ENCODE results near the gene SLC25A34. TPM values are rescaled to one million over a fixed set of nuclear protein-coding genes. Genes with fewer than 3 reads are reported as not detected.
"Not testable (repeated sequence)": the region's sequence is repeated elsewhere in the genome, so short reads cannot be mapped to it uniquely, and the experiment has no call there.

The SLC25A34 gene
- 0.50 TPM in 1 of 2 replicates, not detected in the other for total RNA-seq

GRCh38 chr1:15736038-15736891 is at the start of gene SLC25A34:
Gene SLC25A34, plus strand, starts transcription at chr1:15736258. Its CDS starts 228 bp downstream, at chr1:15736486.
- no peak for DNase-seq (ENCODE audit: low read depth)

GRCh38 chr1:15687446-15687845 is 48.6 kb upstream of the SLC25A34 start:
- no peak for DNase-seq (ENCODE audit: low read depth)

DNA sequence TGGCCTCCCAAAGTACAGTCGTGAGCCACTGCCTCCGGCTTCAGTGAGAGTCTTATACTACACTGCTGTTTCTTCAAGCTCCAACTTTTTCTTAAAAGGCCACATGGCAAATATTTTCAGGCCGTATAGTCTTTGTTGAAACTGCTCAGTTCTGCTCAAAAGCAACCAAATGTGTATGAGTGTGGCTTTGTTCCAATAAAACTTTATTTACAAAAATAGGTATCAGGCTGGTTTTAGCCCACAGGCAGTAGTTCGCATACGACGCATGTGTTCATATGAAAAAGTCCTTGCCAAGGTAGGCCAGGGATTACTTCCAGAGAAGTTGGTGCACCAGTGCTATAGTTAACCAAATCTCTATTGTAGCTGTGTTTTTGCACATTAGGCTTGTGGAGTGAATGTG is 45.7 kb upstream of the SLC25A34 start:
- no peak for DNase-seq (ENCODE audit: low read depth)

DNA sequence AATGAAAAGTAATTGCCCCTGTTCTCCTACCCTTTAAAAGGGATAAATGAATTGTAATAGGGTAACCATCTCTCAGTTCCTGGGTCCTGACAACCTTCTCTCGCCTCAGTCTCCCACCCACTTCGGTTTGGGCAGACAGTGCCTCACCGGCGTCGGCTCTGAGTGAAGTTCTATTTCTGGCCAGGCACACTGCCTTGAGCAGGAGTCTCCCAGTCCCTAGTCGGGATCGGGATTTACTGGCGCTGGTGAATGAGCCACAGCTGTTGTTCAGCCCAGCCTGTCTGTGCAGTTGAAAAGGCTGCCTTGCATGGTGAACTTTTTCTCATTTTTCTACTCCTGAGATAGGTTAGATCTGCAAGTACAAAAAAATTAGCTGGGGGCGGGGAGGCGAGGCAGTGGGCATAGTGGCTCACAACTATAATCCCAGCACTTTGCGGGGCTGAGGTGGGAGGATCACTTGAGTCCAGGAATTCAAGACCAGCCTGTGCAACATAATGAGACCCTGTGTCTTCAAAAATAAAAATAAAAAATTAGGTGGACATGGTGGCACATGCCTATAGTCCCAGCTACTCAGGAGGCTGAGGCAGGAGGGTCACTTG is 44.5 kb upstream of the SLC25A34 start:
- DNase-seq (ENCODE audit: low read depth), result no peak

DNA sequence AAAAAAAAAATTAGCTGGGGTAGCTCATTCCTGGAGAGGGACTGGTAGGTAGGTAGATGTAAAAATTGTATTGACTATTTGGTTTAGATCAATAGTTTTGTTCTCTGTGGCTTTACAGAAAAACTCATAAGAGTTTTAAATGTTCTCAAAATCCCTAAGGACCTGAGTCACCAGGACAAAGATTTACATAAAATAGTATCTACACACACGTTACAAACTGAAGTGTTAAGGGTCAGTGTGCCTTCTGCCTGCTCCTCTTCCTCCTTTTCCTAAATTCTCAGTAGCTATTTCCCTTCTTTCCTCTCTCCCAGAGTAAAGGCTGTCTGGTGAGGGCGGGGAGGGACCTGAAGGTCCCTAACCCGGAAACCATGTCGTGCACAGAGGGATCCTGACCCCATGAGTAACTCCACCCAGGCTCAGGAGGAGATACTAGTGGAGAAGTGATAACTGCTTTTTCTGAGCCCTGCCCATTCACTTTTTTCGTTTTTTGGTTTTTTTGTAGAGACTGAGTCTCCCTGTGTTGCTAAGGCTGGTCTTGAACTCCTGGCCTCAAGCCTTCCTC is 43.9 kb upstream of the SLC25A34 start:
- DNase-seq (ENCODE audit: low read depth), result no peak

DNA sequence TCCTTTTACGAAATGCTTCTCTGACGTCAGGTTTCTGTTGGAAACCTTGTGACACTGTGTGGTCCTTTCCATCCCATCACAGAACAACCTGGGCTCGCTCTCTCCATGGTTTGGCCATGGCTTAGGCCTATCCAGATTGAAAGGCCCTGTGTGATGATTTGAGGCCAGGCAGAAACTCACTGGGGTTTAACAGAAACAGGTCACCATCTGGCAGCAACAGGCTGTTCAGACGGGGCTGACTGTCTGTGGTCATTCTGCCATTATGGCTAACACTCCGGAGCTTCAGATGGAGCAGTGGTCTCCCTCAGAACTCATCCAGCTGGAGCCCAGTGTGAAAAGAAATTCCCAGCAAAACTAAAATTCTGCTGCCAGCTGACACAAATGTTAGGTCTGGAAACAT is 42.7 kb upstream of the SLC25A34 start:
- no peak for DNase-seq (ENCODE audit: low read depth)

DNA sequence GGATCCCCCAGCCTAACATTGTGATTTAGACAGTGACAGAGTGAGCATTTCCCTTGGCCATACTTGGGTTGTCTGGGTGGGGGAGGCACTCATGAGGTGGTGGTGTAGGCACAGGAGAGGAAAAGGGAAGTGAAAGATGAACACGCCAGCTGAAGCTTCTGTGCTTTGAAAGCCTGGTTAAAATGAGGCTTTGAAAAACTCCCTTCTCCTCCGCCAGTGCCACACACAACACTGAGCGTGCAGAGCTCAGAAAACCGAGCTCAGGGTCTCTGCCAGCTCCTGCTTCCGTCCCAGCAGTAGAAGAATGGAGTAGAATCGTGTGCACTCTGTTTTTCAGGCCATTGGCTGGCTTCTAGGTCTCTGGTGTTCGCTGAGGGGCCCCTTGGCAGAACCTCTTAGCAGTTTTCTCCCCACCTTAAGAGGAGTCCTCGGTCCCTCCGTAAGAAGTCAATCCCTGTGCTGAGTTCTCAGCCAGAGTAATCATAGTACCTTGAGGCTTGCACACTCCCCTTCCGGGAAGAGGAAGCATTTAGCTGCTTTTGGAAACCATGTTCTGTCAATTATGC is 39.0 kb upstream of the SLC25A34 start:
- no peak for DNase-seq (ENCODE audit: low read depth)

- DNase-seq (ENCODE audit: low read depth), result no peak
These were observed 37.9 kb upstream of the SLC25A34 start for GRCh38 chr1:15698201-15698600.

DNA sequence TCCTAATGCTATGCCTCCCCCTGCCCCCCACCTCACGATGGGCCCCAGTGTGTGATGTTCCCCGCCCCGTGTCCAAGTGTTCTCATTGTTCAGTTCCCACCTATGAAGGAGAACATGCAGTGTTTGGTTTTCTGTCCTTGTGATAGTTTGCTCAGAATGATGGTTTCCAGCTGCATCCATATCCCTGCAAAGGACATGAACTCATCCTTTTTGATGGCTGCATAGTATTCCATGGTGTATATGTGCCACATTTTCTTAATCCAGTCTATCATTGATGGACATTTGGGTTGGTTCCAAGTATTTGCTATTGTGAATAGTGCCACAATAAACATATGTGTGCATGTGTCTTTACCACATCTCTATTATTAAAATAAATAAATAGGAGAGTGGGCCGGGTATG is 36.7 kb upstream of the SLC25A34 start:
- DNase-seq (ENCODE audit: low read depth), result not testable (repeated sequence)

- DNase-seq (ENCODE audit: low read depth), result no peak
These were observed 35.5 kb upstream of the SLC25A34 start for GRCh38 chr1:15700508-15700907.

GRCh38 chr1:15701784-15702183 is 34.3 kb upstream of the SLC25A34 start:
- DNase-seq (ENCODE audit: low read depth), result no peak

DNA sequence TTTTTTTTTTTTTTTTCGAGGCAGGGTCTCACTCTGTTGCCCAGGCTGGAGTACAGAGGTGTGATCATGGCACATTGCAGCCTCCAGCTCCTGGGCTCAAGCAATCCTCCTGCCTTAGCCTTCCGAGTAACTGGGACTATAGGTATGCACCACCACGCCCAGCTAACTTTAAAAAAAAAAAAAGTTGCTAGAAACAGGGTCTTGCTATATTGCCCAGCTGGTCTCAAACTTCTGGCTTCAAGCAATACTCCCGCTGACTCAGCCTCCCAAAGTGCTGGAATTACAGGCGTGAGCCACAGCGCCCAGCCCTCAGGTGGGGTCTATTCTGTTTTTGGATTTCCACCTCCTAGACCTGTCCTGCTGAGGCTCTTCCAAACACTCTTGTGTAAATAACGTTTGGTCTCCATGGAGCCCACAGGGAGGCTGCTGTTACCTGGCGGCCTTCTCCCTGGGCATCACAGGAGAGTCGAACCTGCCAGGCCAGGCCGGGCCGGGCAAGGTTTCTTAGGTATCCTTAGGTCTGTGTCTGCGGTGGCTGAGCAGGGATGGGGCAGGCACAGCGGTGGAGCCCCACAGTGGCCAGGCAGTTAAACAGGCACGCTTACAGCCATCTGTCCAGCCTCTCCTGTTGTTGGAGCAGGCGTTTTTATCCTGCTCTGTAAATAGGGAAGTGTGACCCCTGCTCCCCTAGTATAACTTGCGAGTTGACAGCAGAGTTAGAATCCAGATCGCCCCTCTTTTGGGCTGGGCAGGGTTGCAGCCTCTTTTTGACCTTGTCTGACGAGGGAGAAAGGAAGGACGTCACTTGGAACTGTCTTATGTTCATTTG is 33.1 kb upstream of the SLC25A34 start:
- DNase-seq (ENCODE audit: low read depth), result no peak

DNA sequence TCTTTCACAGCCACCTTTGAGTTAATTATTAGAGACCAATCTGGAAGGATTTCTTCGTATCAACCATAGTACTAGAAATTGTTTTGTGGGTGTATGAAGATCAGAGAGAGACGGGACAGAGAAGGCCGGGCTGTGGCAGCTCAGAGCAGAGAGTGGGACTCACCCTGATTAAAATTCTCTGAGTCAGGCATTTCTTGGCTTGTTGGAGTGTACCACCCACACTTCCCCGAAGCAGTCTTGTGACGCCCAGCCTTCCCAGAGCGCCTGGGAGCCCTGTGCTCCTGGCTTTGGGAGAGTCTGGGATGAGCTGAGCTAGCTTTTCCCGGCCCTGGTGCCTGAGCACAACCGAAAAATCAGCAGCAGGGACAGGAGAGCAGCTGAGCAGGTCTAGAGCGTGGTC is 32.5 kb upstream of the SLC25A34 start:
- peak; percentile 95 for DNase-seq (ENCODE audit: low read depth)

- DNase-seq (ENCODE audit: low read depth), result no peak
These were observed 31.4 kb upstream of the SLC25A34 start for GRCh38 chr1:15704526-15705183.

DNA sequence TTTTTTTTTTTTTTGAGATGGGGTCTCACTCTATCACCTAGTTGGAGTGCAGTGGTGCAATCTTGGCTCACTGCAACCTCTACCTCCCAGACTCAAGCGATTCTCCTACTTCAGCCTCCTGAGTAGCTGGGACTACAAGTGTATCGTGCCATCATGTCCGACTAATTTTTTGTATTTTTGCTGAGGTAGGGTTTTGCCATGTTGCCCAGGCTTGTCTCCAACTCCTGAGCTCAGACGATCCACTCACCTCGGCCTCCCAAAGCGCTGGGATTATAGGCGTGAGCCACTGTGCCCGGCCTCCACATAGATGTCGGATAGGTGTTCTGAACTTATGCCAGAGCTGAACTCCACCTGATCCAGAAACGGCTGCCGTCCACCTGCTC is 30.9 kb upstream of the SLC25A34 start:
- no peak for DNase-seq (ENCODE audit: low read depth)

- no peak for DNase-seq (ENCODE audit: low read depth)
These were observed 29.3 kb upstream of the SLC25A34 start for GRCh38 chr1:15706751-15707150.

DNA sequence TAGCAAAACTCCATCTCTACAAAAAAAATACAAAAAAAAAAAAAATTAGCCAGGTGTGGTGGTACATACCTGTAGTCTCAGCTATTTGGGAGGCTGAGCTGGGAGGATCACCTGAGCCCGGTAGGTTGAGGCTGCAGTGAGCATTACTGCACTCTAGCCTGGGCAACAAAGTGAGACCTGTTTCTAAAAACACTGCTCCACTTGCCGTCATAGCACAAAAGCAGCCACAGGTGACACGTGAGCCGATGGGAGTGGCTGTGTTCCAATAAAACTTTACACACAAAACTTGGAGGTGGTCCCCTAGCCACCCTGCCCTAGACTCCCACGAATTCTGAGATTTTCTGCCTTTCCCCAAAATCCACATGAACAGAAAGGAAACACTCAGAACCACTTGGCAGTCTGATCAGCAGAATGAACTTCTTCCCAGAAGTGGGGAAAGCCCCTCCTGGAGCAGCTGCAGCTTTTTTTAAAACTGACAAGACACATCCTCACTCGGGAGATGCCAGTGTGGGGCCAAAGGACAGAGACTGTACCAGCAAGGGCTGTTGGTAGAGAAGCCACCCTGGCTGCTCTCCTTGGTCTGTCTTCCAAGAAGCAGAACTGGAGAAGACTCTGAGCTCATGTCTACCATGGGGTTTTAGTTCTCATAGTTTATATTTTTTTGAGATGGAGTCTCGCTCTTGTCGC is 28.7 kb upstream of the SLC25A34 start:
- DNase-seq (ENCODE audit: low read depth), result no peak

- DNase-seq (ENCODE audit: low read depth), result no peak
These were observed 27.4 kb upstream of the SLC25A34 start for GRCh38 chr1:15708486-15709137.

DNA sequence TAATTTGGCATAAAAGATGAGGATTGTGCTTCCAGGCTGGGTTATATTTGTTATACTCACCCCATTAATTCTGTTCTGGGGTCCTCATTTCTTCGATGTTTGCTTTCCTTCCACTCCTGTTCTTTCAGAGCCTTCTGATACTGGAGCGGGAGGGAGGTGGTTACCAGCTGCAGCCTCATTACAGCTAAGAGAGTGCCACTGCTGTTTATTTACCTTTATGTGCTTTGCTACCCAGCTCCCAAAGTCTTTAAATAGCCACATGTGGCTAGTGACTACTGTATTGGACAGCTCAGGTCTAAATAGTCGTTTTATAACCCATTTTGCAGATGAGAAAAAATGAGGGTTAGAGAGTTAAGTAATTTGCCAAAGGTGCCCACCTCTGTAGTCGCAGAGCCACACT is 26.8 kb upstream of the SLC25A34 start:
- DNase-seq (ENCODE audit: low read depth), result no peak

- no peak for DNase-seq (ENCODE audit: low read depth)
These were observed 23.9 kb upstream of the SLC25A34 start for GRCh38 chr1:15712168-15712567.
